HEK293 (cell line): ENCODE results near the gene PARD3.

Experiments used
- CTCF ChIA-PET: fragments of 350-600 bp; formaldehyde crosslinking; extraction: SDS; loops from one replicate; lab custom pipeline; 2021; ENCODE audit warnings: antibody characterized with exemption; lab: Yijun Ruan, JAX
- POLR2A ChIA-PET: fragments of 300-600 bp; formaldehyde crosslinking; extraction: SDS; loops from one replicate; lab custom pipeline; 2020; ENCODE audit warnings: antibody characterized with exemption, inconsistent platforms; lab: Yijun Ruan, JAX
- H3K27ac ChIP-seq: fragments of 200-500 bp; sonication (Bioruptor generic); 2 replicates; pipeline ENCODE4 v1.5.1; 2014; ENCODE audit warnings: low read depth, low read length, control low read depth, inconsistent platforms; ENCODE audit errors: extremely low read depth
- H3K36me3 ChIP-seq, 2 experiments: fragments of 200-500 bp in 1 of 2; sonication (Bioruptor generic) in 1 of 2; 1 replicate in 1 of 2; 2 replicates in 1 of 2; pipeline ENCODE4 v1.5.1; 2014 to 2017; ENCODE audit warnings: inconsistent platforms in 2 of 2, low read length in 2 of 2; ENCODE audit not compliant: control insufficient read depth in 2 of 2, insufficient read depth in 1 of 2
- H3K4me1 ChIP-seq: fragments of 200-500 bp; sonication (Bioruptor generic); 2 replicates; pipeline ENCODE4 v1.5.1; 2014; ENCODE audit warnings: mild to moderate bottlenecking, low read length, inconsistent platforms; ENCODE audit not compliant: control insufficient read depth, insufficient read depth
- H3K4me3 ChIP-seq: 2 replicates; pipeline ENCODE4 v1.5.1; 2011; ENCODE audit warnings: low read depth, mild to moderate bottlenecking, control low read depth, low read length, moderate library complexity
- H3K9me3 ChIP-seq: fragments of 200-500 bp; sonication (Bioruptor generic); 2 replicates; pipeline ENCODE4 v1.5.1; 2014; ENCODE audit warnings: low read depth, low read length, inconsistent platforms; ENCODE audit not compliant: control insufficient read depth, insufficient read depth
- BCL11A ChIP-seq: fragments of 450-650 bp; formaldehyde crosslinking; IDR thresholded peaks from 2 replicates; pipeline ENCODE4 v1.5.1; 2016; ENCODE audit warnings: low read depth, missing biosample characterization, missing genetic modification characterization
- FEZF1 ChIP-seq: fragments of 450-650 bp; formaldehyde crosslinking; IDR thresholded peaks from 2 replicates; pipeline ENCODE4 v1.5.1; 2016; ENCODE audit warnings: missing biosample characterization, missing genetic modification characterization
- HOXA7 ChIP-seq: sonication (generic); formaldehyde crosslinking; IDR thresholded peaks from 2 replicates; pipeline ENCODE4 v1.8.1; 2022; ENCODE audit warnings: missing genetic modification reagents, borderline replicate concordance
- IKZF3 ChIP-seq: fragments of 450-650 bp; IDR thresholded peaks from 2 replicates; pipeline ENCODE4 v1.5.0; 2018; ENCODE audit warnings: missing biosample characterization, mild to moderate bottlenecking, missing genetic modification characterization, moderate library complexity
- KLF10 ChIP-seq: fragments of 450-650 bp; IDR thresholded peaks from 2 replicates; pipeline ENCODE4 v1.5.1; 2018; ENCODE audit warnings: missing biosample characterization, mild to moderate bottlenecking, missing genetic modification characterization
- MYNN ChIP-seq: fragments of 450-650 bp; formaldehyde crosslinking; IDR thresholded peaks from 2 replicates; pipeline ENCODE4 v1.5.1; 2016; ENCODE audit warnings: missing biosample characterization, missing genetic modification characterization, borderline replicate concordance
- PRDM1 ChIP-seq: fragments of 450-650 bp; formaldehyde crosslinking; IDR thresholded peaks from 2 replicates; pipeline ENCODE4; 2016; ENCODE audit warnings: missing biosample characterization, missing genetic modification characterization
- RBAK ChIP-seq: fragments of 450-650 bp; formaldehyde crosslinking; IDR thresholded peaks from 2 replicates; pipeline ENCODE4 v1.5.1; 2016; ENCODE audit warnings: missing biosample characterization, missing genetic modification characterization
- SP3 ChIP-seq: fragments of 450-650 bp; formaldehyde crosslinking; IDR thresholded peaks from 2 replicates; pipeline ENCODE4 v1.5.1; 2016; ENCODE audit warnings: missing biosample characterization, missing genetic modification characterization
- SP7 ChIP-seq: fragments of 450-650 bp; formaldehyde crosslinking; IDR thresholded peaks from 2 replicates; pipeline ENCODE4 v1.5.1; 2016; ENCODE audit warnings: missing biosample characterization, missing genetic modification characterization
- ZBTB20 ChIP-seq: fragments of 450-650 bp; formaldehyde crosslinking; IDR thresholded peaks from 2 replicates; pipeline ENCODE4 v1.5.1; 2016; ENCODE audit warnings: missing biosample characterization, missing genetic modification characterization
- ZNF169 ChIP-seq: fragments of 450-650 bp; formaldehyde crosslinking; IDR thresholded peaks from 2 replicates; pipeline ENCODE4 v1.5.1; 2016; ENCODE audit warnings: missing biosample characterization, missing genetic modification characterization
- ZNF174 ChIP-seq: fragments of 450-650 bp; formaldehyde crosslinking; IDR thresholded peaks from 2 replicates; pipeline ENCODE4 v1.5.0; 2017; ENCODE audit warnings: missing biosample characterization, mild to moderate bottlenecking, missing genetic modification characterization
- ZNF184 ChIP-seq: fragments of 450-650 bp; IDR thresholded peaks from 2 replicates; pipeline ENCODE4 v1.5.1; 2018; ENCODE audit warnings: missing biosample characterization, mild to moderate bottlenecking, missing genetic modification characterization
- ZNF19 ChIP-seq: fragments of 450-650 bp; formaldehyde crosslinking; IDR thresholded peaks from 2 replicates; pipeline ENCODE4; 2016; ENCODE audit warnings: missing biosample characterization, missing genetic modification characterization, low read depth
- ZNF223 ChIP-seq: fragments of 450-650 bp; formaldehyde crosslinking; IDR thresholded peaks from 2 replicates; pipeline ENCODE4 v1.5.1; 2016; ENCODE audit warnings: missing biosample characterization, missing genetic modification characterization
- ZNF311 ChIP-seq: fragments of 450-650 bp; formaldehyde crosslinking; IDR thresholded peaks from 2 replicates; pipeline ENCODE4 v1.5.1; 2017; ENCODE audit warnings: missing biosample characterization, missing genetic modification characterization, borderline replicate concordance
- ZNF366 ChIP-seq: fragments of 450-650 bp; formaldehyde crosslinking; conservative IDR thresholded peaks from 2 replicates; pipeline ENCODE4 v1.5.1; 2016; ENCODE audit warnings: missing biosample characterization, missing genetic modification characterization
- ZNF48 ChIP-seq: fragments of 450-650 bp; formaldehyde crosslinking; IDR thresholded peaks from 2 replicates; pipeline ENCODE4 v1.5.1; 2016; ENCODE audit warnings: missing biosample characterization, missing genetic modification characterization
- ZNF501 ChIP-seq: fragments of 450-650 bp; formaldehyde crosslinking; IDR thresholded peaks from 2 replicates; pipeline ENCODE4 v1.5.1; 2016; ENCODE audit warnings: missing biosample characterization, missing genetic modification characterization
- ZNF514 ChIP-seq: fragments of 450-650 bp; formaldehyde crosslinking; IDR thresholded peaks from 2 replicates; pipeline ENCODE4 v1.5.1; 2016; ENCODE audit warnings: missing biosample characterization, missing genetic modification characterization
- ZNF521 ChIP-seq: fragments of 450-650 bp; formaldehyde crosslinking; IDR thresholded peaks from 2 replicates; pipeline ENCODE4 v1.5.1; 2017; ENCODE audit warnings: missing biosample characterization, mild to moderate bottlenecking, missing genetic modification characterization
- ZNF529 ChIP-seq: fragments of 450-650 bp; formaldehyde crosslinking; IDR thresholded peaks from 2 replicates; pipeline ENCODE4 v1.5.1; 2017; ENCODE audit warnings: missing genetic modification characterization, missing biosample characterization; ENCODE audit not compliant: insufficient replicate concordance
- ZNF558 ChIP-seq: fragments of 450-650 bp; formaldehyde crosslinking; IDR thresholded peaks from 2 replicates; pipeline ENCODE4 v1.5.1; 2016; ENCODE audit warnings: missing biosample characterization, missing genetic modification characterization
- ZNF596 ChIP-seq: fragments of 450-650 bp; IDR thresholded peaks from 2 replicates; pipeline ENCODE4 v1.5.0; 2018; ENCODE audit warnings: missing biosample characterization, mild to moderate bottlenecking, missing genetic modification characterization, moderate library complexity
- ZNF701 ChIP-seq: fragments of 450-650 bp; formaldehyde crosslinking; IDR thresholded peaks from 2 replicates; pipeline ENCODE4 v1.5.1; 2016; ENCODE audit warnings: missing biosample characterization, missing genetic modification characterization
- ZNF792 ChIP-seq: fragments of 450-650 bp; formaldehyde crosslinking; IDR thresholded peaks from 2 replicates; pipeline ENCODE4 v1.5.1; 2016; ENCODE audit warnings: missing biosample characterization, missing genetic modification characterization
- TF ChIP-seq, protein P1 (sequence below): fragments of 450-650 bp; formaldehyde crosslinking; IDR thresholded peaks from 2 replicates; pipeline ENCODE4 v1.5.1; 2016; ENCODE audit warnings: missing biosample characterization, missing genetic modification characterization
- TF ChIP-seq, protein P2 (sequence below): fragments of 450-650 bp; formaldehyde crosslinking; IDR thresholded peaks from 2 replicates; pipeline ENCODE4 v1.5.1; 2016; ENCODE audit warnings: missing biosample characterization, missing genetic modification characterization

PARD3 gene

DNA sequence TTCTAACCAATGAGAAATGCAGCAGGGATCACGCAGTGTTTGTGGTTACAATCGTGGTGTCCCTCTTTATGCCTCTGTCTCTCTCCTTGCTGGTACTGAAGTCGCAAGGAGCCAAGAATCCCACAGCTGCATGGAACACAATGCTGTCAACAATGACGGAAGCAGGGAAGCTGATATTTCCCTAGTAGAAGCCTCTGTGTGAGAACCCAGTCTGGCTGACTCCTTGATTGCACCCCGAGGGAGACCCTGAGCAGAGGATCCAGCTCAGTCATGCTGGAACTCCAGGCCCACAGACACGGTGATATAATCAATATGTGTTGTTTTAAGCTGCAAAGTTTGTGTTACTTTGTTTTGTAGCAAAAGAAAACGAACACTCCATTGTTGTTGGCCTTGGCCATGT lies 677.9 kb downstream of the PARD3 start:
- no peaks in the 10 kb centered on the region for H3K9me3 ChIP-seq
- POLR2A ChIA-PET = no interaction called here
- CTCF ChIA-PET = interaction anchor here (1.2 kb wide), 1 partner anchor 13 kb away, joined by 3 read pairs; no protein-coding TSS in a partner anchor
- no peak for TF ChIP-seq HOXA7 (CRISPR knock-in tag)
- TF ChIP-seq, all 188 proteins: peak for 0
- Histone ChIP-seq H3K36me3 (no peaks in the 10 kb centered on the region), H3K27ac (no peak overlapping the region), H3K4me1 (peaks cover 10% of the 10 kb centered on the region), H3K4me3 (no peak overlapping the region)

DNA sequence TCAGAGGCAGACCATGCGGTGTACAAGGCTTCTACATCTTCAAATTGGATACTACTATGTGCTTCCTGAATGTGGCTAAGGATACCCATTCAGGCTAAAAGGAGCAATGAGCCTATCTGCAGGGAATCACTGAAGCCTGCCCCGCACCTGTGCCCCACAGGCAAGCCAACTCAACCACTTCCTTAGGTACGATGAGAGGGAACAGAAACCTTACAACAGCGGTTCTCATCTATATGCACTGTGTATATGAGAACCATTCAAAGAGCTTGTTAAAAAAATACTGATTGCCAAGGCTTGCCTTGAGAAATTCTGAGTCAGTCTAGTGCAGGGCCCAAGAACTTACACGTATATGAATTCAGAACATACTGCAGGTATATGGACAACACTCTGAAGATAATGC lies 679.6 kb downstream of the PARD3 start:
- peaks cover 10% of the 10 kb centered on the region for H3K4me1 ChIP-seq
- POLR2A ChIA-PET = no interaction called here
- TF ChIP-seq SP3 (no peak), ZNF558 (no peak), ZNF184 (tag by site-specific recombination) (no peak), ZNF174 (tag by site-specific recombination) (no peak), MYNN (tag by site-specific recombination) (no peak), ZNF596 (tag by site-specific recombination) (no peak), KLF10 (tag by site-specific recombination) (no peak), ZNF514 (tag by site-specific recombination) (no peak), ZNF366 (no peak), RBAK (tag by site-specific recombination) (no peak), ZNF501 (tag by site-specific recombination) (no peak)
- TF ChIP-seq, all 188 proteins: peak for 0
- peaks cover 0 to 3% of the 10 kb centered on the region in 2 experiments; a peak in 2 of 3 replicates for H3K36me3 ChIP-seq
- CTCF ChIA-PET = interaction anchor here (0.5 kb wide), 1 partner anchor 104 kb away, joined by 4 read pairs; no protein-coding TSS in a partner anchor
- H3K4me3 ChIP-seq = no peak overlapping the region
- no peak overlapping the region for H3K27ac ChIP-seq
- no peaks in the 10 kb centered on the region for H3K9me3 ChIP-seq

DNA sequence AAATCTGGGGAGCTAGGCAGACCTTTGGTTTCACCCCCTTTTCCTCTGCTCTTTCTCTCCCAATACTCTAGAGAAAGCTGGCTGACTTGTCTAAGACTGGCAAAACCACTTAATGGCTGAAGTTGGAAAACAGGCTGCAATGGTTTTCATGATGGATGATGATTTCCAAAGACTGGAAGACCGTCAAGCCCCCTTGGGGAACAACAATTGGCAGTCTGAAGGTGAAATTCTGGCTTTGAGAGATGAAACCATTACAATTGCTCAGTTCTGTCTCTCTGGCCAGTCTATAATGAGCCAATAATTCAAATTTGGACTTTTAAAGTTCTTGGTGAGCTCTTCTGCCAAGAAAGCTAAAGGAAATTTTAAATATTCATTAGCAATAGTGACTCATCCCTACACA lies 680.5 kb downstream of the PARD3 start:
- Histone ChIP-seq H3K36me3 (peaks cover 0 to 7% of the 10 kb centered on the region in 2 experiments; a peak in 2 of 3 replicates), H3K9me3 (no peaks in the 10 kb centered on the region), H3K4me3 (no peak overlapping the region), H3K4me1 (peaks cover 6% of the 10 kb centered on the region), H3K27ac (no peak overlapping the region)
- ChIA-PET CTCF (interaction anchor here (0.7 kb wide), 1 partner anchor 37 kb away, joined by 3 read pairs; no protein-coding TSS in a partner anchor), POLR2A (no interaction called here)
- TF ChIP-seq ZNF48 (no peak), ZNF521 (tag by site-specific recombination) (no peak), ZNF701 (no peak), ZNF514 (tag by site-specific recombination) (no peak), ZNF169 (no peak), ZNF19 (tag by site-specific recombination) (no peak), ZNF223 (no peak), FEZF1 (tag by site-specific recombination) (no peak), ZNF792 (tag by site-specific recombination) (no peak), SP7 (tag by site-specific recombination) (no peak), PRDM1 (tag by site-specific recombination) (no peak), ZNF311 (tag by site-specific recombination) (no peak), BCL11A (tag by site-specific recombination) (no peak), ZNF529 (no peak), ZBTB20 (tag by site-specific recombination) (no peak), IKZF3 (no peak)
- TF ChIP-seq, protein P1, sequence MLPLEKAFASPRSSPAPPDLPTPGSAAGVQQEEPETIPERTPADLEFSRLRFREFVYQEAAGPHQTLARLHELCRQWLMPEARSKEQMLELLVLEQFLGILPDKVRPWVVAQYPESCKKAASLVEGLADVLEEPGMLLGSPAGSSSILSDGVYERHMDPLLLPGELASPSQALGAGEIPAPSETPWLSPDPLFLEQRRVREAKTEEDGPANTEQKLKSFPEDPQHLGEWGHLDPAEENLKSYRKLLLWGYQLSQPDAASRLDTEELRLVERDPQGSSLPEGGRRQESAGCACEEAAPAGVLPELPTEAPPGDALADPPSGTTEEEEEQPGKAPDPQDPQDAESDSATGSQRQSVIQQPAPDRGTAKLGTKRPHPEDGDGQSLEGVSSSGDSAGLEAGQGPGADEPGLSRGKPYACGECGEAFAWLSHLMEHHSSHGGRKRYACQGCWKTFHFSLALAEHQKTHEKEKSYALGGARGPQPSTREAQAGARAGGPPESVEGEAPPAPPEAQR (tag by site-specific recombination) = no peak
- TF ChIP-seq, protein P2, sequence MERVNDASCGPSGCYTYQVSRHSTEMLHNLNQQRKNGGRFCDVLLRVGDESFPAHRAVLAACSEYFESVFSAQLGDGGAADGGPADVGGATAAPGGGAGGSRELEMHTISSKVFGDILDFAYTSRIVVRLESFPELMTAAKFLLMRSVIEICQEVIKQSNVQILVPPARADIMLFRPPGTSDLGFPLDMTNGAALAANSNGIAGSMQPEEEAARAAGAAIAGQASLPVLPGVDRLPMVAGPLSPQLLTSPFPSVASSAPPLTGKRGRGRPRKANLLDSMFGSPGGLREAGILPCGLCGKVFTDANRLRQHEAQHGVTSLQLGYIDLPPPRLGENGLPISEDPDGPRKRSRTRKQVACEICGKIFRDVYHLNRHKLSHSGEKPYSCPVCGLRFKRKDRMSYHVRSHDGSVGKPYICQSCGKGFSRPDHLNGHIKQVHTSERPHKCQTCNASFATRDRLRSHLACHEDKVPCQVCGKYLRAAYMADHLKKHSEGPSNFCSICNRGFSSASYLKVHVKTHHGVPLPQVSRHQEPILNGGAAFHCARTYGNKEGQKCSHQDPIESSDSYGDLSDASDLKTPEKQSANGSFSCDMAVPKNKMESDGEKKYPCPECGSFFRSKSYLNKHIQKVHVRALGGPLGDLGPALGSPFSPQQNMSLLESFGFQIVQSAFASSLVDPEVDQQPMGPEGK (tag by site-specific recombination) = no peak
